ENCODE results near the gene HYDIN. TPM values are rescaled to one million over a fixed set of nuclear protein-coding genes. Genes with fewer than 3 reads are reported as not detected.

Gene HYDIN
- total RNA-seq, 1 donor from 2014 or later, result 1.2 TPM

DNA sequence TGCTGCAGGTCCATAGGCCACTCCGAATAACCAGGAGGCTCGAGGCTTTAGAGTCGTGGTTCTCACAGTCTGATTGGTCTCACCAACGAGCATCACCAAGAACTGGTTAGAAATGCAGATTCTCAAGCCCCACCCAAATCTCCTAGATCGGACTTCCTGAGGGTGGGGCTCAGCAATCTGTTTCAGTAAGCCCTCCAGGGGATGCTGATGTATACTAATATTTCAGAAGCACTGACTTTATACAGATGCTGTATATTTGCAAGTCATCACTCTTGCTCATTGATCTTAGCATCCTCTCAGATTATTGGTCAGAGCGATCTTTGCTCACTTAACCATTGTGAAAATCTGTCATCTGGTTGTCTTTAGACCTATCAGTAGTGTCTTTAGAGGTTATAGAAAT lies 425.1 kb downstream of the HYDIN start:
- no peaks in the 10 kb centered on the region for H3K9me3 ChIP-seq
- no peak overlapping the region for H3K27ac ChIP-seq
- TF ChIP-seq, protein P1, sequence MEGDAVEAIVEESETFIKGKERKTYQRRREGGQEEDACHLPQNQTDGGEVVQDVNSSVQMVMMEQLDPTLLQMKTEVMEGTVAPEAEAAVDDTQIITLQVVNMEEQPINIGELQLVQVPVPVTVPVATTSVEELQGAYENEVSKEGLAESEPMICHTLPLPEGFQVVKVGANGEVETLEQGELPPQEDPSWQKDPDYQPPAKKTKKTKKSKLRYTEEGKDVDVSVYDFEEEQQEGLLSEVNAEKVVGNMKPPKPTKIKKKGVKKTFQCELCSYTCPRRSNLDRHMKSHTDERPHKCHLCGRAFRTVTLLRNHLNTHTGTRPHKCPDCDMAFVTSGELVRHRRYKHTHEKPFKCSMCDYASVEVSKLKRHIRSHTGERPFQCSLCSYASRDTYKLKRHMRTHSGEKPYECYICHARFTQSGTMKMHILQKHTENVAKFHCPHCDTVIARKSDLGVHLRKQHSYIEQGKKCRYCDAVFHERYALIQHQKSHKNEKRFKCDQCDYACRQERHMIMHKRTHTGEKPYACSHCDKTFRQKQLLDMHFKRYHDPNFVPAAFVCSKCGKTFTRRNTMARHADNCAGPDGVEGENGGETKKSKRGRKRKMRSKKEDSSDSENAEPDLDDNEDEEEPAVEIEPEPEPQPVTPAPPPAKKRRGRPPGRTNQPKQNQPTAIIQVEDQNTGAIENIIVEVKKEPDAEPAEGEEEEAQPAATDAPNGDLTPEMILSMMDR (IDR thresholded peaks at IDR 0.05), result no peak
- H3K27me3 ChIP-seq, result no peaks in the 10 kb centered on the region
- intact Hi-C loops (cut with DNase I), result loop anchor here (10.0 kb wide), 1 partner anchor 659 kb away; the partner anchor contains the start of gene ZNF23
- DNase-seq (ENCODE audit: low spot score in 2 of 2), result no peak
- no peak overlapping the region for H3K4me3 ChIP-seq
- H3K36me3 ChIP-seq, result no peaks in the 10 kb centered on the region
- peaks cover 2 to 3% of the 10 kb centered on the region in 2 donors for H3K4me1 ChIP-seq

GRCh38 chr16:70804734-70805169 lies 425.8 kb downstream of the HYDIN start:
- DNase-seq (ENCODE audit: low spot score in 2 of 2), result no peak
- TF ChIP-seq, protein P1 (IDR thresholded peaks at IDR 0.05), result no peak
- no peak overlapping the region for H3K4me3 ChIP-seq
- no peaks in the 10 kb centered on the region for H3K9me3 ChIP-seq
- no peak overlapping the region for H3K27ac ChIP-seq
- no peaks in the 10 kb centered on the region for H3K27me3 ChIP-seq
- H3K36me3 ChIP-seq, result no peaks in the 10 kb centered on the region
- peaks cover 7 to 9% of the 10 kb centered on the region in 2 donors for H3K4me1 ChIP-seq
- intact Hi-C loops (cut with DNase I), result loop anchor here (10.0 kb wide), 1 partner anchor 660 kb away; the partner anchor contains the start of gene ZNF23

GRCh38 chr16:70804153-70804733 lies 426.3 kb downstream of the HYDIN start:
- Histone ChIP-seq H3K36me3 (no peaks in the 10 kb centered on the region), H3K4me3 (no peak overlapping the region), H3K4me1 (peaks cover 9 to 10% of the 10 kb centered on the region in 2 donors), H3K9me3 (no peaks in the 10 kb centered on the region), H3K27me3 (no peaks in the 10 kb centered on the region), H3K27ac (no peak overlapping the region)
- intact Hi-C loops (cut with DNase I), result loop anchor here (10.0 kb wide), 1 partner anchor 661 kb away; the partner anchor contains the start of gene ZNF23
- TF ChIP-seq, protein P1 (IDR thresholded peaks at IDR 0.05), result no peak
- DNase-seq (ENCODE audit: low spot score in 2 of 2), result no peak

DNA sequence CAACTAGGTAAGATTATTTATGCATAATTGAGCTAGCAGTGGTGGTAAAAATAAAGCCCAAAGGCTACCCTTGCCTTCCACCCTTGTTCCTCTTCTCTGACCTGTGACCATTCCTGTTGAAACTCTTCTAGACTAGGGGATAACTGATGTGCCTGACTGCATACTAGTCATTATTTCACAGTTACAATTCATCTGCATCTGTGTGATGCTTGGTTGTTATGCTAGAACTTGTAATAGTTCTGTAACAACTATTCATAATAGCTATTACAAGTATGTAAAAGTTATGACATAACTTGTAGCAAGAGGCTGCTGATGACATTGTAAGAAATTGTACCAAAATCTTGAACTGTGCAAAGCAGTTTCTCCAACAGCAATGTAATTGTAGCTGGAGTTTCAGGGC lies 427.2 kb downstream of the HYDIN start:
- intact Hi-C loops (cut with DNase I), result loop anchor here (10.0 kb wide), 1 partner anchor 661 kb away; the partner anchor contains the start of gene ZNF23
- H3K27ac ChIP-seq, result no peak overlapping the region
- H3K4me3 ChIP-seq, result no peak overlapping the region
- peaks cover 9 to 10% of the 10 kb centered on the region in 2 donors for H3K4me1 ChIP-seq
- no peaks in the 10 kb centered on the region for H3K36me3 ChIP-seq
- TF ChIP-seq, protein P1 (IDR thresholded peaks at IDR 0.05), result no peak
- DNase-seq (ENCODE audit: low spot score in 2 of 2), result no peak
- H3K9me3 ChIP-seq, result no peaks in the 10 kb centered on the region
- H3K27me3 ChIP-seq, result no peaks in the 10 kb centered on the region

DNA sequence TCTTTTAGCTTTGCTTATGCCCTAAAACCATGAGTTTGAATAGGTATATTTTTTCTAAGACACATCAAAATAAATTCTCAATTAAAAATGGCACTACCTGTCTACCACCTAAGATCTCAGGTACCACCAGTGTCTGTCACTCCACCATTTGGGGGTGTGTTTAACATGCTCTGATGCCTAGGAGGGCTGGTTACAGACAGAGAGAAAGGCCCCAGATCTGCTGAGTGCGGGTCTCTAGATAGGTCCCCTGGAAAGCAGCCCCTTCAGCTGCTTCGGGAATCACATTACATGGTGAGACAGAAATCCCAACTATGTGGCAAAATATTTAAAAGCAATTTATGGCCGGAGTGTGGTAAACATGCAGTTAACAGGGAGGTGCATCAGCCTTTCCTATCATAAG lies 428.9 kb downstream of the HYDIN start:
- Histone ChIP-seq H3K4me1 (peaks cover 9 to 10% of the 10 kb centered on the region in 2 donors), H3K4me3 (peak overlapping the region in 1 of 2 donors; percentile 98), H3K27ac (no peak overlapping the region), H3K9me3 (no peaks in the 10 kb centered on the region), H3K27me3 (no peaks in the 10 kb centered on the region), H3K36me3 (no peaks in the 10 kb centered on the region)
- TF ChIP-seq, protein P1 (IDR thresholded peaks at IDR 0.05), result no peak
- DNase-seq (ENCODE audit: low spot score in 2 of 2), result no peak
- intact Hi-C loops (cut with DNase I), result loop anchor here (10.0 kb wide), 1 partner anchor 663 kb away; the partner anchor contains the start of gene ZNF23
